ENCODE results near the gene MYO5C. TPM values are rescaled to one million over a fixed set of nuclear protein-coding genes. Genes with fewer than 3 reads are reported as not detected.

MYO5C gene
- total and polyA plus RNA-seq, 2 of the 8 experiments (the other 6 are each of a cell fraction or from before 2014, with no cell fraction given) = 8.2 to 26.7 TPM

DNA sequence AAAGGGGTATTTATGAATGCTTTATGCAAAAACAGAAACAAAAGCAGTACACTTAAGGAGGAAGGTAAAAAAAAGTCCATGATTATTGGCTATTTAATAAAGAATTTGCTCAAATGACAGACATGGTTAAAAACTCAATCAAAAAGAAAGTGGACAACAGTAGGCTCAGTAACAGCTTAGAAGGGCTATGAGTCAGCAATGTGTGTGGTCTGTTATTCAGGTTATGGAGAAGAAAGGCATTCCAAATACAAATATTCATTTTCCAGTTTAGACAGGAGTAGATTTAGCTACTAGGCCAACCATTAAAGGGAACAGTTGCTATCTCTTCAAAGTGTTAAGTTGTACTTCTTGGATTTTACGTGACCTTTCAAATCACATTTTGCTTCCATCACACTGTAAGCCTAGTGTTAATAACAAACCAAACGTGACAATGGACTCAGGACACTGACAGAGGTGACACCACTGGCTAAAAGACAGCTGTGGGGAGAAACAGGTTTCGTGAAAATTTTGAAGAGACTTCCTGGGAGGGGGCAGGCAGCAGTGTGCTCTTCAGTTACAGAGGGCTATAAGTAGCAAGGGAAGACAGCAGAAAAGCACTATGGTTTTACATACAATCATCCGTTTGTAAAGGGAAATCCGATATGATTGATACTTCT, 41.7 kb upstream of the MYO5C start (continued):
- TF ChIP-seq, protein P1, sequence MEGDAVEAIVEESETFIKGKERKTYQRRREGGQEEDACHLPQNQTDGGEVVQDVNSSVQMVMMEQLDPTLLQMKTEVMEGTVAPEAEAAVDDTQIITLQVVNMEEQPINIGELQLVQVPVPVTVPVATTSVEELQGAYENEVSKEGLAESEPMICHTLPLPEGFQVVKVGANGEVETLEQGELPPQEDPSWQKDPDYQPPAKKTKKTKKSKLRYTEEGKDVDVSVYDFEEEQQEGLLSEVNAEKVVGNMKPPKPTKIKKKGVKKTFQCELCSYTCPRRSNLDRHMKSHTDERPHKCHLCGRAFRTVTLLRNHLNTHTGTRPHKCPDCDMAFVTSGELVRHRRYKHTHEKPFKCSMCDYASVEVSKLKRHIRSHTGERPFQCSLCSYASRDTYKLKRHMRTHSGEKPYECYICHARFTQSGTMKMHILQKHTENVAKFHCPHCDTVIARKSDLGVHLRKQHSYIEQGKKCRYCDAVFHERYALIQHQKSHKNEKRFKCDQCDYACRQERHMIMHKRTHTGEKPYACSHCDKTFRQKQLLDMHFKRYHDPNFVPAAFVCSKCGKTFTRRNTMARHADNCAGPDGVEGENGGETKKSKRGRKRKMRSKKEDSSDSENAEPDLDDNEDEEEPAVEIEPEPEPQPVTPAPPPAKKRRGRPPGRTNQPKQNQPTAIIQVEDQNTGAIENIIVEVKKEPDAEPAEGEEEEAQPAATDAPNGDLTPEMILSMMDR (IDR thresholded peaks at IDR 0.05; ENCODE audit: control extremely low read depth in 1 of 3, insufficient read depth in 1 of 3, low read depth in 1 of 3, low read length in 3 of 3) = no peak
- TF ChIP-seq BCL11A (IDR thresholded peaks at IDR 0.05; ENCODE audit: low read depth in 2 of 2, low read length in 2 of 2) (no peak), SP4 (IDR thresholded peaks at IDR 0.05; ENCODE audit: low read length) (no peak), JUN (IDR thresholded peaks at IDR 0.05; ENCODE audit: low read depth, low read length) (no peak), ZNF274 (IDR thresholded peaks at IDR 0.05; ENCODE audit: borderline replicate concordance, extremely low read depth, low read length) (no peak), SP2 (IDR thresholded peaks at IDR 0.05; ENCODE audit: low read length) (no peak), TAF1 (IDR thresholded peaks at IDR 0.05; ENCODE audit: low read depth, low read length) (no peak), MAFK (IDR thresholded peaks at IDR 0.05; ENCODE audit: low read depth, low read length) (no peak), RXRA (IDR thresholded peaks at IDR 0.05; ENCODE audit: insufficient read depth, low read depth, low read length) (no peak), SUZ12 (IDR thresholded peaks at IDR 0.05; ENCODE audit: low read length) (no peak), RFX5 (IDR thresholded peaks at IDR 0.05; ENCODE audit: borderline replicate concordance, low read depth, low read length) (no peak), KDM5A (IDR thresholded peaks at IDR 0.05; ENCODE audit: low read length) (no peak)

All from H1 (cell line).